Measurements from ENCODE around the gene WDPCP. TPM values are rescaled to one million over a fixed set of nuclear protein-coding genes. Genes with fewer than 3 reads are reported as not detected.
"Not testable (repeated sequence)": the region's sequence is repeated elsewhere in the genome, so short reads cannot be mapped to it uniquely, and the experiment has no call there.

The WDPCP gene
- total RNA-seq, 1 donor from 2014 or later = 6.8 TPM

- DNase-seq = no peak
These were observed 489.2 kb downstream of the WDPCP start for GRCh38 chr2:63099032-63099431.

GRCh38 chr2:63096491-63096890 lies 491.8 kb downstream of the WDPCP start:
- no peak for DNase-seq

GRCh38 chr2:63093502-63093901 lies 494.8 kb downstream of the WDPCP start:
- no peak for DNase-seq

GRCh38 chr2:63092857-63093256 lies 495.4 kb downstream of the WDPCP start:
- no peak for DNase-seq

- no peak for DNase-seq
These were observed 495.9 kb downstream of the WDPCP start for GRCh38 chr2:63092401-63092800.

GRCh38 chr2:63086687-63087086 lies 501.6 kb downstream of the WDPCP start:
- no peak for DNase-seq

GRCh38 chr2:63081404-63081803 lies 506.9 kb downstream of the WDPCP start:
- no peak for DNase-seq

GRCh38 chr2:63078852-63079606 lies 509.2 kb downstream of the WDPCP start:
- DNase-seq = peak; percentile 21

- not testable (repeated sequence) for DNase-seq
These were observed 513.9 kb downstream of the WDPCP start for GRCh38 chr2:63074399-63074798.

GRCh38 chr2:63073994-63074393 lies 514.3 kb downstream of the WDPCP start:
- no peak for DNase-seq

GRCh38 chr2:63071664-63072063 lies 516.6 kb downstream of the WDPCP start:
- DNase-seq = no peak

Other genes starting within 250 kb of the WDPCP start
- gene MDH1, start 486 bp upstream of the WDPCP start, total RNA-seq = 118 and 139 TPM in 2 replicates

Measured in dermis blood vessel endothelial cell (primary cell).